Activated CD4-positive, CD25-positive, alpha-beta regulatory T cell treated with anti-CD3 and anti-CD28 coated beads, Interleukin-2, amount 50 U/mL, for 16 hours (primary cell): ENCODE results near the gene RAF1.
"Not testable (repeated sequence)": the region's sequence is repeated elsewhere in the genome, so short reads cannot be mapped to it uniquely, and the experiment has no call there.

Experiments
- DNase-seq: peaks from one replicate; pipeline ENCODE4 v3.0.0-alpha.2; 2020; ENCODE audit warnings: low read depth, low spot score

The RAF1 gene

GRCh38 chr3:12677616-12678015 is 13.7 kb upstream of the RAF1 start:
- no peak for DNase-seq

- no peak for DNase-seq
These were observed 11.3 kb upstream of the RAF1 start for GRCh38 chr3:12675115-12675810.

GRCh38 chr3:12673956-12674736 is 10.2 kb upstream of the RAF1 start:
- not testable (repeated sequence) for DNase-seq

GRCh38 chr3:12671120-12671450 is 7.2 kb upstream of the RAF1 start:
- no peak for DNase-seq

- DNase-seq: no peak
These were observed 6.6 kb upstream of the RAF1 start for GRCh38 chr3:12670365-12671119.

GRCh38 chr3:12663401-12663935 is 449 bp downstream of the RAF1 start:
- DNase-seq: no peak

GRCh38 chr3:12662593-12663400 is 1.1 kb downstream of the RAF1 start:
- no peak for DNase-seq

GRCh38 chr3:12661926-12662592 is 1.9 kb downstream of the RAF1 start:
- DNase-seq: no peak

- not testable (repeated sequence) for DNase-seq
These were observed 2.5 kb downstream of the RAF1 start for GRCh38 chr3:12661375-12661774.

- DNase-seq: no peak
These were observed 3.7 kb downstream of the RAF1 start for GRCh38 chr3:12660196-12660595.

- DNase-seq: no peak
These were observed 4.5 kb downstream of the RAF1 start for GRCh38 chr3:12659316-12660015.

- DNase-seq: no peak
These were observed 5.3 kb downstream of the RAF1 start for GRCh38 chr3:12658593-12659058.

GRCh38 chr3:12656850-12657249 is 7.1 kb downstream of the RAF1 start:
- DNase-seq: no peak

GRCh38 chr3:12656193-12656592 is 7.7 kb downstream of the RAF1 start:
- no peak for DNase-seq

GRCh38 chr3:12655701-12656100 is 8.2 kb downstream of the RAF1 start:
- DNase-seq: no peak

GRCh38 chr3:12653747-12654146 is 10.2 kb downstream of the RAF1 start:
- DNase-seq: no peak

- no peak for DNase-seq
These were observed 15.4 kb downstream of the RAF1 start for GRCh38 chr3:12648384-12648959.

- no peak for DNase-seq
These were observed 19.5 kb downstream of the RAF1 start for GRCh38 chr3:12644331-12644937.

- DNase-seq: no peak
These were observed 20.2 kb downstream of the RAF1 start for GRCh38 chr3:12643724-12644123.
